OCI-M1 (cell line): ENCODE data around the gene LIMA1.
"Not testable (repeated sequence)": the region's sequence is repeated elsewhere in the genome, so short reads cannot be mapped to it uniquely, and the experiment has no call there.

ENCODE experiments used
- DNase-seq: peaks from one replicate; lab custom pipeline; 2025; lab: John Stamatoyannopoulos, UW

The LIMA1 gene

DNA sequence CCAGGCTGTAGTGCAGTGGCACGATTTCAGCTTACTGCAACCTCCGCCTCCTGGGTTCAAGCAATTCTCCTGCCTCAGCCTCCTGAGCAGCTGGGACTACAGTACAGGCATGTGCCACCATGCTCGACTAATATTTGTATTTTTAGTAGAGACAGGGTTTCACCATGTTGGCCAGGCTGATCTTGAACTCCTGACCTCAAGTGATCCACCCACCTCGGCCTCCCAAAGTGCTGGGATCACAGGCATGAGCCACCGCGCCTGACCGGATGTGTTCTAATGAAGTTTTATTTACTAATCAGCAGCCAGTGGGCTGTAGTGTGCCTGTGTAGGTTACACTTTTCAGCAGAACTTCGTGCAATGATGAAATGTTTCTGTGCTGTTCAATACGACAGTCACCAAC lies 35.7 kb downstream of the LIMA1 start:
- not testable (repeated sequence) for DNase-seq

DNA sequence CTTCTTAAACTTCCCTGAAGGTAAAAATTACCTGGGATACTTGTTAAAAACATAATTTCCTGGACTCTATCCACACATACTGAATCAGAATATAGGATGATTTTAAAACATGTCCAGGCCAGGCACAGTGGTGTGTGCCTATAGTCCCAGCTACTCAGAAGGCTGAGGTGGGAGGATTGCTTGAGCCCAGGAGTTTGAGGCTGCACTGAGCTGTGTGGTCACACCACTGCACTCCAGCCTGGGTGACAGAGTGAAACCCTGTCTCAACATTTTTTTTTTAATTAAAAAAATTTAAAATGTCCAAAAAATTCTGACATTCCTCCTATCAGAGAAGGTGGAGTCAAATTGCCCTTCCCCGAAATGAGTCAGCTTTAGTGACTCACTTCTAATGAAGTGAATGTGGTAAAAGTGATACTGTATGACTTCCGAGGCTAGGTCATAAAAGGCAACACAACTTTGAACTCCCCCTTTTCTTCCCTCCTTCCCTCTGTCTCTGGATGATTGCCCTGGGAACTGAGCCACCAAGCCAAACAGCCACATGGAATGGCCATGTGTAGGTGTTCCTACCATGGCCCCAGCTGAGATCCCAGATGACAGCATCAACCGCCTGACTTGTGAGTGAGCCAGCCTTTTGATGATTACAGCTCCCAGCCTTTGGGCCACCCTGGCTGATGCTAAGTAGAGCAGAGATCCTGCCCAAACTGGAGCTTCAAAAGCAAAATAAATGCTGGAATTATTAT lies 36.3 kb downstream of the LIMA1 start:
- peak; percentile 76 for DNase-seq

- DNase-seq, result no peak
Measured at GRCh38 chr12:50246197-50246865, 37.0 kb downstream of the LIMA1 start.

GRCh38 chr12:50243507-50243906 lies 39.8 kb downstream of the LIMA1 start:
- no peak for DNase-seq

DNA sequence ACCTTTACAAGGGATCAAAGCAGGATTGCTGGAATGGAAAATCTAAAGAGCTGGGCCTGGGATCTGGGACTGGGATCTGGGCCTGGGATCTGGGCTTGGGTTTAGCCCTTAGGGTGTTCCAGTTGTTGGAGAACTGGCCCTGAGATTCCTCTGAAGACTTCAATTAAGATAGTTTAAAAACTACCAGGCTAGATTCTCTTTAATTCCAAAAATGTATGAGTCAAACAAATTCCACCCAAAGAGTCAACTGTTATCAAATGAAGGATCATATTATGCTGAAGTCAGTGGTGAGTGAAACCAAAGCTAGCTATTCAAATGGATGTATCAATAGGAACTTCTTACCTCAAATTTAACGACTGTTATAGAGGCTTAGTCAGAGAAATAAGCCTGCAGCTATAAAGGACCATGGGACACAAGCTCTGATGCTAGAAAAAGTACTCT lies 40.5 kb downstream of the LIMA1 start:
- DNase-seq, result no peak

GRCh38 chr12:50241178-50241577 lies 42.1 kb downstream of the LIMA1 start:
- no peak for DNase-seq

- DNase-seq, result peak; percentile 25
Measured at GRCh38 chr12:50240792-50241114, 42.6 kb downstream of the LIMA1 start.

DNA sequence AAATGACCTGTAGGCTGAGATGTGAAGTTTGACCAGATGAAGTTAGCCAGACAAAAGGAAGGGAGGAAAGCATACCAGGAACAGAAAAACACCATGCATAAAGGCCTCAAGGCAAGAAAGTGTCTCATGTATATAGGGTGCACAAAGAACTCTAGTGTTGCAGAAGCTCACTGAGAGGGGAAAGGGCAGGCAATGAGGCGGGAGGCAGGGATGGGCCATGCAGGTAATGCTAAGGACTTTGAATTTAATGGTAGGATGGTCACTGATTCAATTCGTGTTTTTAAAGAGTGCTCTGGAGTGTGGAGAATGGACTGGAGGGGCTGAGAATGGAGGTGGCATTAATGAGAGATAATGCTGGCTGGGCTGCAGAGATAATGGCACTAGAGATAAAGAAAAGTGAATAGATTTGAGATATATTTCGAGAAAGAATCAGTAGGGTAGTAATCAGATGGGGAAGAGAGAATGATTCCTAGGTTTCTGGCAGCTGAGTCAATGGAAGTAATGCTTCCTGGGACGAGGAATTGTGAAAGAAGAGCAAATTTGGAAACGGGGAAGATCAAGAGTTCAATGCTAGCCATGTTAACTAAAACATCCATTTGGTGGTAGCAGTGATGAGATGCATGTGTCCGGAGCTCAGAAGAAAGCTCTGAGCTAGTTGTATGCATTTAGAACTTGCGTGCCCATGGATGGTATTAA lies 43.1 kb downstream of the LIMA1 start:
- no peak for DNase-seq

GRCh38 chr12:50239355-50239891 lies 43.9 kb downstream of the LIMA1 start:
- DNase-seq, result peak; percentile 21

DNA sequence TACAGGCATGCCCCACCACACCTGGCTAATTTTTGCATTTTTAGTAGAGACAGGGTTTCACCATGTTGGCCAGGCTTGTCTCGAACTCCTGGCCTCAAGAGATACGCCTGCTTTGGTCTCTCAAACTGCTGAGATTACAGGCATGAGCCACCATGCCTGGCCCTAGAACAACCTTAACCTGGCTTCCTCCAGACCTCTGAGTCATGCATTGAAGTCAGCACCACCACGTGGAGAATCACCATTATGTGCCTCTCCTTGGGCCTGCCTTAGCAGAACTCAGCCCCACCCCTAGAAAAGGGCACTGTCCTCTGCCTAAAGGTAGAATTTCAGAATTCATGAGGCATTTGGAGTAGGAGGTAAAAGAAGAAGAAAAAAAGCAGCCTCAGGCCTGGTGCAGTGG lies 49.0 kb downstream of the LIMA1 start:
- DNase-seq, result no peak

GRCh38 chr12:50232771-50233209 lies 50.5 kb downstream of the LIMA1 start:
- DNase-seq, result no peak

DNA sequence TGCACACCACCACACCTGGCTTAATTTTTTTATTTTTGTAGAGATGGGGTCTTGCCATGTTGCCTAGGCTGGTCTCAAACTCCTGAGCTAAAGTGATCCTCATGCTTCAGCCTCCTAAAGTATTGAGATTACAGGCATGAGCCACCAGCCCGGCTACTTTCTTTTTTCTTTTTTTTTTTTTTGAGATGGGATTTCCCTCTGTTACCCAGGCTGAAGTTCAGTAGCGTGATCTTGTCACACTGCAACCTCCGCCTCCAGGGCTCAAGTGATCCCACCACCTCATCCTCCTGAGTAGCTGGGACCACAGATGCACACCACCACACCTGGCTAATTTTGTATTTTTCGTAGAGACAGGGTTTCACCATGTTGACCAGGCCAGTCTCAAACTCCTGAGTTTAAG lies 51.1 kb downstream of the LIMA1 start:
- DNase-seq, result no peak

GRCh38 chr12:50231346-50231745 lies 52.0 kb downstream of the LIMA1 start:
- no peak for DNase-seq

DNA sequence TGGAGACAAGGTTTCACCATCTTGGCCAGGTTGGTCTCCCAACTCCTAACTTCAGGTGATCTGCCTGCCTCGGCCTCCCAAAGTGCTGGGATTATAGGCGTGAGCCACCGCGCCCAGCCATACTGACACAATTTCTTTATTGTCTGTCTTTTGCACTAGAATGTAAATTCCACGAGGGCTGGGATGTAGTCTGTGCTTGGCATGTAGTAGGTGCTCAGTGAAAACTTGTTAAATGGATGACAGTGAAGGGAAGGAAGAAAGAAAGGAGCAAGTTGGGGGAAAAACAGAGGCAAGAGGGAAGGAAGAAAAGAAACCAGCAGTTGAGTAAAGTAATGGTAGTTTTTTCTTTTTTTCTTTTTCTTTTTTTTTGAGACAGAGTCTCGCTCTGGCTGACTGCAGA lies 53.1 kb downstream of the LIMA1 start:
- DNase-seq, result no peak

DNA sequence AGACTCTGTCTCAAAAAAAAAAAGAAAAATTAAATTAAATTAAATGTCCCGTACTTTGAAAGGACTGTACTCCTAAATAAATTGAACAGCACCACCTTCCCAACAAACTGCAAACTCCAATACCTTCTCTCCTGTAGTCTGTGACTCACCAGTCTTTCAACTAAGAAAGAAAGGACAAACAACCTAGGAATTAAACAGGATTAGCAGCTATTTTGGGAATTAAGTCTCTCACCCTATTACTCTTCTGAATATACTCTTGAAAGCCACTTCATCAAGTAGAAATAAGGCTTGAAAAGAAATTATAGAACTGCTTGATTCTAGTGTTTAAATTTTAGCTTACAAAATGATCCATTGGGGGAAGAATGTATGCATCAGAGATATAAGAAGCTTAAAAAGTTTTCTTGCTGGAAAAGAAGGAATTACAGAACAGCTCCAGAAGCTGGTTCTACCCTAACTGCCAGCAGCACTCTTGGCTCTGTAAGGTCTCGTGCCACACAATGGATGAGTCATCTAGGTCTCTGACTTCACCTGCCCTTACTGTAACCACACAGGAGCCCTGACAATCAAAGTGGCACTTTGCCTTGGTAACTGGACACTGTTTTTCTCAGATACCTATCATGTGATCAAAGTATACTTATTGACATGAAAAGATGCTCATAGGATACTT lies 59.2 kb downstream of the LIMA1 start:
- no peak for DNase-seq

GRCh38 chr12:50222275-50222783 lies 61.0 kb downstream of the LIMA1 start:
- peak; percentile 81 for DNase-seq

GRCh38 chr12:50221228-50222008 lies 61.9 kb downstream of the LIMA1 start:
- peak; percentile 79 for DNase-seq

- DNase-seq, result peak; percentile 72
Measured at GRCh38 chr12:50220363-50220995, 62.8 kb downstream of the LIMA1 start.

DNA sequence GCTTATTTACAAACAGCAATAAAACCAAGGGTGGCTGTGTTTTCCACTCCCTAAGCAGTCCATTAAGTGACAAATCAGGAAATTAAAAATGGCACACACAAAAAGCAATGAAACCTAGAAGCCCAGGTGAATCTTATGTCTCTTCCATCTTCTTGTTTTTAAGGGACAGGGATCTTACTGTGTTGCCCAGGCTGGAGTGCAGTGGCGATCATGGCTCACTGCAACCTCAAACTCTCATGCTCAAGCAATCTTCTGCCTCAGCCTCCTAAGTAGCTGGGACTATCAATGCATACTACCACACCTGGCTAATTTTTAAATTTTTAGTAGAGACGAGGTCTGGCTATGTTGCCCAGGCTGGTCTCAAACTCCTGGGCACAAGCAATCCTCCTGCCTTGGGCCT lies 63.8 kb downstream of the LIMA1 start:
- DNase-seq, result no peak

DNA sequence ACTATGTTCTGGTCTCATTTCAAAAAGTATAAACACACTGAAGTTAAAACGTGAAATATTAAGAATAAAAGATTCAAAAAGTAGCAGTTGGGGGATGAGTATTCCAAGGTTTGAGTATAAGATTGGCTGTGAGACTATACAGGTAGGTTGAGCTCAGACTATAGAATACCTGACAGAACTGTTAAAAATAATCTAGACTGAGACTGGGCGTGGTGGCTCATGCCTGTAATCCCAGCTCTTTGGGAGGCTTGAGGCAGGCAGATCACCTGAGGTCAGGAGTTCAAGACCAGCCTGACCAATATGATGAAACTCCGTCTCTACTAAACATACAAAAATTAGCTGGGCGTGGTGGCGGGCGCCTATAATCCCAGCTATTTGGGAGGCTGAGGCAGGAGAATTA lies 64.3 kb downstream of the LIMA1 start:
- not testable (repeated sequence) for DNase-seq

DNA sequence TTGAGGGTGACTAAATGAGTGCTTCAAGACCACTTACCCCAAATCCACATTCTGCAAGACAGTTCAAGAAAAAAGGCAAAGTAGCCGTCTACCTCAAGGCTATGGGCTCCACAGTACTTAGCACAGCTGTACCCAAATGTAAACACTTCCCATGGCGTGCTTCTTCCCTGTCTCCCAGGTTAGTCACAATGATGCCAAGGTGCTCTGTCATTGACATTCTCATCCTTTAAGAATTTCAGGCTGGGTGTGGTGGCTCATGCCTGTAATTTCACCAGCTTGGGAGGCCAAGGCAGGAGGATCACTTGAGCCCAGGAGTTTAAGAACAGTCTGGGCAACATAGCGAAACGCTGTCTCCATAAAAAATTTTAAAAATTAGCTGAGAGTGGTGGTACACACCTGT lies 64.9 kb downstream of the LIMA1 start:
- DNase-seq, result no peak
